ENCODE measurements around the gene SLC6A18.

GRCh38 chr5:1184481-1184880 lies 40.7 kb upstream of the SLC6A18 start:
- TF ChIP-seq POLR2A (IDR thresholded peaks at IDR 0.05; ENCODE audit: low read depth, low read length) (no peak), TAF1 (IDR thresholded peaks at IDR 0.05; ENCODE audit: borderline replicate concordance, low read depth, low read length) (no peak), POLR2AphosphoS5 (IDR thresholded peaks at IDR 0.05; ENCODE audit: low read depth, low read length) (no peak)

Data from GM12892 (cell line).